Kidney (tissue), 14 donors: Measurements from ENCODE around the gene CLK3. TPM values are rescaled to one million over a fixed set of nuclear protein-coding genes. Genes with fewer than 3 reads are reported as not detected.

Experiments
- DNase-seq, 5 donors: peaks; one replicate each; pipeline ENCODE4 v3.0.0-alpha.2; 2013 to 2020
- FAIRE-seq: peaks from 2 replicates; lab custom pipeline; 2012; peaks lifted over from hg19 to GRCh38; lab: Jason Lieb, UNC
- H3K27ac ChIP-seq, 2 donors: one replicate each; pipeline ENCODE4 v1.7.0; 2013; ENCODE audit warnings: low read depth in 2 of 2, low read length in 2 of 2, inconsistent platforms in 1 of 2
- H3K27me3 ChIP-seq: one replicate; pipeline ENCODE4 v1.7.1; 2013; ENCODE audit warnings: low read length, inconsistent platforms; ENCODE audit not compliant: control insufficient read depth, insufficient read depth
- H3K36me3 ChIP-seq, 3 donors: one replicate each; pipeline versions ENCODE4 v1.7.0 to v1.7.1; 2013; ENCODE audit warnings: low read length in 3 of 3, control low read depth in 1 of 3, inconsistent platforms in 1 of 3; ENCODE audit not compliant: insufficient read depth in 3 of 3, control insufficient read depth in 2 of 3
- H3K4me1 ChIP-seq, 3 donors: one replicate each; pipeline versions ENCODE4 v1.7.0 to v1.7.1; 2013; ENCODE audit warnings: low read length in 3 of 3, inconsistent platforms in 1 of 3, low read depth in 1 of 3; ENCODE audit not compliant: control insufficient read depth in 2 of 3, insufficient read depth in 2 of 3
- H3K4me3 ChIP-seq, 3 donors: one replicate each; pipeline versions ENCODE4 v1.7.0 to v1.8.1; 2013; ENCODE audit warnings: low read length in 3 of 3, control low read depth in 1 of 3, inconsistent platforms in 1 of 3
- H3K9ac ChIP-seq, 3 donors: one replicate each; pipeline versions ENCODE4 v1.7.0 to v1.7.1; 2013; ENCODE audit warnings: low read length in 3 of 3, control low read depth in 1 of 3, inconsistent platforms in 1 of 3
- H3K9me3 ChIP-seq, 3 donors: one replicate each; pipeline versions ENCODE4 v1.7.0 to v1.7.1; 2013; ENCODE audit warnings: low read length in 3 of 3, control low read depth in 1 of 3, inconsistent platforms in 1 of 3; ENCODE audit not compliant: control insufficient read depth in 2 of 3, insufficient read depth in 1 of 3
- CTCF ChIP-seq: IDR thresholded peaks from 3 replicates; pipeline ENCODE4 v1.5.1; 2012; ENCODE audit warnings: mild to moderate bottlenecking, moderate library complexity, borderline replicate concordance; ENCODE audit not compliant: insufficient read depth; ENCODE audit errors: extremely low read depth
- intact Hi-C: fragments of 100-400 bp; cut with DNase I; formaldehyde crosslinking; loops from one replicate; pipeline ENCODE4 v1.11.1; 2022
- polyA plus RNA-seq: library from polyadenylated mRNA; stranded (reverse); fragments of 350-450 nt; fragmentation: Illumina TruSeq; extraction: RNeasy Lipid Tissue Mini Kit (QIAGEN cat#74804); gene quantifications from one replicate; pipeline ENCODE4 v1.2.3, GENCODE V29; 2014; ENCODE audit warnings: low read depth, low replicate concordance; ENCODE audit not compliant: insufficient read depth
- total RNA-seq: library from RNA; stranded (reverse); fragmentation: NEBNext Ultra II Directional; extraction: Animal tissue kit (Norgen Biotek cat#: 25700); gene quantifications from one replicate; pipeline ENCODE4 v1.2.1, GENCODE V29; 2021
- donor health status: control.
- donor health status: control.
- donor health status: control.
- donor health status: control.
- donor health status: control.
- donor health status: DM: yes; HTN: yes; CAD: no.
- donor health status: Normal renal cell carcinoma (clear cell type).

The CLK3 gene
- total and polyA plus RNA-seq, 2 donors from 2014 or later: 54.1 to 66.3 TPM

GRCh38 chr15:74622758-74623157 is 7.1 kb downstream of the CLK3 start:
- H3K36me3 ChIP-seq: peaks cover 14 to 87% (median 72%) of the 10 kb centered on the region in 3 donors
- H3K9me3 ChIP-seq: no peaks in the 10 kb centered on the region
- H3K27me3 ChIP-seq: no peaks in the 10 kb centered on the region
- no peak for FAIRE-seq
- no peak overlapping the region for H3K27ac ChIP-seq
- no peak overlapping the region for H3K9ac ChIP-seq
- H3K4me1 ChIP-seq: peaks cover 0 to 13% (median 8%) of the 10 kb centered on the region in 3 donors
- no peak overlapping the region for H3K4me3 ChIP-seq
- DNase-seq: peak in 1 of 5 donors; percentile 16
- no peak for TF ChIP-seq CTCF
- intact Hi-C loops: no loop called here

- Histone ChIP-seq H3K4me1 (peaks cover 0 to 3% (median under 1%) of the 10 kb centered on the region in 3 donors), H3K27ac (no peak overlapping the region), H3K27me3 (no peaks in the 10 kb centered on the region), H3K9ac (no peak overlapping the region), H3K36me3 (peaks cover 14 to 97% (median 84%) of the 10 kb centered on the region in 3 donors), H3K9me3 (no peaks in the 10 kb centered on the region), H3K4me3 (no peak overlapping the region)
- TF ChIP-seq CTCF: no peak
- FAIRE-seq (no peak), DNase-seq (no peak)
- intact Hi-C loops: no loop called here
Measured at GRCh38 chr15:74624020-74624602, 8.5 kb downstream of the CLK3 start.

- Histone ChIP-seq H3K27me3 (no peaks in the 10 kb centered on the region), H3K4me1 (no peaks in the 10 kb centered on the region), H3K9me3 (no peaks in the 10 kb centered on the region), H3K4me3 (no peak overlapping the region), H3K36me3 (peaks cover 11 to 92% (median 81%) of the 10 kb centered on the region in 3 donors), H3K9ac (no peak overlapping the region), H3K27ac (no peak overlapping the region)
- FAIRE-seq: no peak
- DNase-seq: no peak
- TF ChIP-seq CTCF: no peak
- intact Hi-C loops: no loop called here
Measured at GRCh38 chr15:74625693-74626092, 10.1 kb downstream of the CLK3 start.
